ENCODE data around the gene ADCY5. TPM values are rescaled to one million over a fixed set of nuclear protein-coding genes. Genes with fewer than 3 reads are reported as not detected.

ADCY5 gene
- total RNA-seq, 2 donors from 2014 or later, result 5.6 to 7.8 TPM

GRCh38 chr3:123405021-123405420, 43.9 kb downstream of the ADCY5 start:
- no peak overlapping the region for H3K27ac ChIP-seq
- H3K9ac ChIP-seq (ENCODE audit: low read depth in 2 of 2, low read length in 2 of 2), result peak overlapping the region in 1 of 2 donors; percentile 1
- no peaks in the 10 kb centered on the region for H3K36me3 ChIP-seq
- H3K4me3 ChIP-seq, result no peak overlapping the region
- no peak for DNase-seq
- no peaks in the 10 kb centered on the region for H3K27me3 ChIP-seq
- TF ChIP-seq, protein P1, sequence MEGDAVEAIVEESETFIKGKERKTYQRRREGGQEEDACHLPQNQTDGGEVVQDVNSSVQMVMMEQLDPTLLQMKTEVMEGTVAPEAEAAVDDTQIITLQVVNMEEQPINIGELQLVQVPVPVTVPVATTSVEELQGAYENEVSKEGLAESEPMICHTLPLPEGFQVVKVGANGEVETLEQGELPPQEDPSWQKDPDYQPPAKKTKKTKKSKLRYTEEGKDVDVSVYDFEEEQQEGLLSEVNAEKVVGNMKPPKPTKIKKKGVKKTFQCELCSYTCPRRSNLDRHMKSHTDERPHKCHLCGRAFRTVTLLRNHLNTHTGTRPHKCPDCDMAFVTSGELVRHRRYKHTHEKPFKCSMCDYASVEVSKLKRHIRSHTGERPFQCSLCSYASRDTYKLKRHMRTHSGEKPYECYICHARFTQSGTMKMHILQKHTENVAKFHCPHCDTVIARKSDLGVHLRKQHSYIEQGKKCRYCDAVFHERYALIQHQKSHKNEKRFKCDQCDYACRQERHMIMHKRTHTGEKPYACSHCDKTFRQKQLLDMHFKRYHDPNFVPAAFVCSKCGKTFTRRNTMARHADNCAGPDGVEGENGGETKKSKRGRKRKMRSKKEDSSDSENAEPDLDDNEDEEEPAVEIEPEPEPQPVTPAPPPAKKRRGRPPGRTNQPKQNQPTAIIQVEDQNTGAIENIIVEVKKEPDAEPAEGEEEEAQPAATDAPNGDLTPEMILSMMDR (IDR thresholded peaks at IDR 0.05), result no peak
- intact Hi-C loops (cut with DNase I), result no loop called here
- no peaks in the 10 kb centered on the region for H3K9me3 ChIP-seq
- no peaks in the 10 kb centered on the region for H3K4me1 ChIP-seq

GRCh38 chr3:123404391-123404790, 44.5 kb downstream of the ADCY5 start:
- TF ChIP-seq, protein P1 (IDR thresholded peaks at IDR 0.05), result no peak
- Histone ChIP-seq H3K36me3 (no peaks in the 10 kb centered on the region), H3K27me3 (no peaks in the 10 kb centered on the region), H3K9ac (ENCODE audit: low read depth in 2 of 2, low read length in 2 of 2) (no peak overlapping the region), H3K27ac (peak overlapping the region; percentile 39), H3K4me3 (no peak overlapping the region), H3K9me3 (no peaks in the 10 kb centered on the region), H3K4me1 (no peaks in the 10 kb centered on the region)
- no peak for DNase-seq
- intact Hi-C loops (cut with DNase I), result no loop called here

- Histone ChIP-seq H3K4me1 (no peaks in the 10 kb centered on the region), H3K27ac (peak overlapping the region; percentile 13)
Observed at GRCh38 chr3:123401836-123402530, 46.9 kb downstream of the ADCY5 start.

GRCh38 chr3:123400169-123400568, 48.7 kb downstream of the ADCY5 start:
- Histone ChIP-seq H3K27me3 (no peaks in the 10 kb centered on the region), H3K9ac (ENCODE audit: low read depth in 2 of 2, low read length in 2 of 2) (no peak overlapping the region), H3K4me1 (no peaks in the 10 kb centered on the region), H3K9me3 (no peaks in the 10 kb centered on the region), H3K4me3 (no peak overlapping the region), H3K36me3 (no peaks in the 10 kb centered on the region), H3K27ac (no peak overlapping the region)
- DNase-seq, result no peak
- TF ChIP-seq, protein P1 (IDR thresholded peaks at IDR 0.05), result no peak
- intact Hi-C loops (cut with DNase I), result no loop called here

More at GRCh38 chr3:123401836-123402530, 46.9 kb downstream of the ADCY5 start:
- no peak overlapping the region for H3K9ac ChIP-seq (ENCODE audit: low read depth in 2 of 2, low read length in 2 of 2)
- DNase-seq, result no peak
- H3K4me3 ChIP-seq, result no peak overlapping the region
- no peaks in the 10 kb centered on the region for H3K36me3 ChIP-seq
- no peaks in the 10 kb centered on the region for H3K27me3 ChIP-seq
- no peaks in the 10 kb centered on the region for H3K9me3 ChIP-seq
- TF ChIP-seq, protein P1 (IDR thresholded peaks at IDR 0.05), result no peak
- intact Hi-C loops (cut with DNase I), result no loop called here

DNA sequence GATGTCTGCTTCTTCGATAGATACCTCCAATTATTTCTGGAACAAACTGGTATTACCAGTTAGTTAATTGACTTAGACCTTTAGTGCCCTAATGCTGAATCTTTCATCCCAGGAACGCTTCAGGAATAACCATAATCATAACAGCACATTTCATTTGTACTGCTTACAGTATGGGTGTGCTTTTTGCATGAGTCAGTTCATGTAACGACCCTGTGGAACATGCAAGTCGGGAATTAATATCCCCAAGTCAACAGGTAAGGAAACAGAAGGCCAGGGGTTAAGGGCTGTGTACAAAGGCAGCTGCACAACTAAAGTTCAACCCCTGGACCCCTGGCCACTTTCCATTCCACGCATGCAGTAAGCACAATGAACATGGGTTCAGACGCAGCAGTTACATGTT, 49.2 kb downstream of the ADCY5 start:
- H3K4me3 ChIP-seq, result no peak overlapping the region
- H3K9ac ChIP-seq (ENCODE audit: low read depth in 2 of 2, low read length in 2 of 2), result no peak overlapping the region
- no peak overlapping the region for H3K27ac ChIP-seq
- no peaks in the 10 kb centered on the region for H3K4me1 ChIP-seq
- H3K9me3 ChIP-seq, result no peaks in the 10 kb centered on the region
- no peaks in the 10 kb centered on the region for H3K27me3 ChIP-seq
- intact Hi-C loops (cut with DNase I), result no loop called here
- no peak for DNase-seq
- H3K36me3 ChIP-seq, result no peaks in the 10 kb centered on the region
- TF ChIP-seq, protein P1 (IDR thresholded peaks at IDR 0.05), result no peak
